ENCODE data around the gene CBX2.

Gene CBX2

DNA sequence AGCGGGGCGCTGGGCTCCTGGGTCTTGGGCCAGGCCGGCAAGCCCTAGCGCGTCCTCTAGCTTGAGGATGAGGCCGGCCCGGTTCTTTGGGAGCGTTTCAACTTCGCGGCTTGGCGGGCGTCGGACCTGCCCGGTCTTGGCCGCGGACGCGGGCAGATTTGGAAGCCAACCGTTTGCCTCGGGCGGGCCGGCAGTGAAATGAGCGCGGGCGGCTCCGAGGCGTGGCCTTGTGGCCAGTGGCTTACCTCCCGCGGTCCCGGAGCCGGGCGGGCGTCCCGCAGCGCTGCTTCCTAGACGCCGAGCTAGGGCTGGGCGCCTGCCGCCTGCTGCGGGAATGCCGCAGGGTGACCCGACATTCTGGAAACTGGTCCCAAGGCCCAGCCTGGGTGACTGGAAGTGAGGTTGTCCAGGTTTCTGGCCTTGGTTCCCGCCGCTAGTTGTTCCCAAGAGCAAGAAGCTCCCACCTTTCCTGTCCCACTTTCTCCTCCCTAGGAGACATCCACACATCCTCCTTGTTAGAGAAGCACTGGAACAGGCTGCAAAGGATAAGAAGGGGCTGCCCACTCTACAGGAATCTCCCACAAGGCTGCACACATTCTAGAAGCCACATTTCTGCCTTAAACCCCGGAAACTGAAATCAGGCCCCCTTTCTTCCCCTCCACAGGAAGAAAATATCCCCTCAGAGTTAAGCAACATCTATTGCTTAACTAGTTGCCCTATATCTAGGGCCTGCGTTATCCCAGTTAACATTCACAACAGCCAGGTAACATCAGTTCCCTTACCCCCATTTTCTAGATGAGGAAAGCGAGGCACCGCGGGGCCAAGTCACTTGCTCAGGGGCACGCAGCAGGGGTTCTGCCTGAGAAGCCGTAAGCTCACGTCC lies 23.4 kb downstream of the CBX2 start:
- DNase-seq = no peak

- no peak for DNase-seq
Observed at GRCh38 chr17:79802039-79802735, 24.2 kb downstream of the CBX2 start.

- no peak for DNase-seq
Observed at GRCh38 chr17:79802736-79803420, 24.9 kb downstream of the CBX2 start.

GRCh38 chr17:79803421-79803996 lies 25.6 kb downstream of the CBX2 start:
- DNase-seq = no peak

DNA sequence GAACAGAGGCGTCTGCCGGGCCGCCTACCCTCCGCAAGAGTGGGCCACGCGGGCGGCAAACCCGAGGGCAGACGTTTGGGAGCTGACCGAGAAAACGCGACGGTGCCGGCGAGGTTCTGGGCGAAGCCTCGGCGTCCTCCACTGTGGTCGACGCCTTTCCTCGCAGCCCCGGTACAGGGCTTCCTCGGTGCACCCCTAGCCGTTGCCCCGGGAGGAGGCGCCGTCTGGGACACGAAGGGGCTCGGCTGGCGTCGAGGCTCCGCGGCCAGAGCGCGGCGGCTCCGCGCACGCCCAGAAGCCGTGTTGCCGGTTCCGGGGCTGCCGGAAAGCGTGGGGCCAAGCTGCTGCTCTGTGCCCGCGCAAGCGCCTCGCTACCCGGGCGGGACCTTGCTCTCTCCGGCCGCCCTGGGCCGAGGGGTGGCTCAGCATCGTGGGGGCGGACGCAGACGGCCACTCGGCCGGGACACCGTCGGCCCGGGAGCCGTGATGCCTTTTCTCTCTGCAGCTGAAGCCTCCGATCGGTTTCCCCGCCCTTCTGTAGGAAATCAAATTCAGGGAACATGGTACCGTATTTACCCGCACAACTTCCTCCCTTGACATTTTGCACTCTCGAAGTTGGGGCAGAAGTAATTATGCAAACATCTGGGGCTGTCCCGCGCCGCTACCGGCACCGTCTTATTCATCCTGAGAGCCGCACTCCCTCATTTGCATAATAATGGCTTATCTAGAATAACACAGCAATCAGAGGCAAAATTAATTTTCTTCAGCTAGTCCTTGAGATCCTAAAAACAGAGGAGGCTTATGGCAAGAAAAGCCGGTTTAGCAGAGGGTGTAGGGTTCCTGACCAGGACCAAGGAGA lies 26.3 kb downstream of the CBX2 start:
- peak; percentile 29 for DNase-seq

- DNase-seq = no peak
Observed at GRCh38 chr17:79804856-79805696, 27.1 kb downstream of the CBX2 start.

- DNase-seq = no peak
Observed at GRCh38 chr17:79806446-79806760, 28.5 kb downstream of the CBX2 start.

GRCh38 chr17:79806863-79807720 lies 29.1 kb downstream of the CBX2 start:
- DNase-seq = no peak

GRCh38 chr17:79808763-79809529 lies 31.0 kb downstream of the CBX2 start:
- DNase-seq = no peak

DNA sequence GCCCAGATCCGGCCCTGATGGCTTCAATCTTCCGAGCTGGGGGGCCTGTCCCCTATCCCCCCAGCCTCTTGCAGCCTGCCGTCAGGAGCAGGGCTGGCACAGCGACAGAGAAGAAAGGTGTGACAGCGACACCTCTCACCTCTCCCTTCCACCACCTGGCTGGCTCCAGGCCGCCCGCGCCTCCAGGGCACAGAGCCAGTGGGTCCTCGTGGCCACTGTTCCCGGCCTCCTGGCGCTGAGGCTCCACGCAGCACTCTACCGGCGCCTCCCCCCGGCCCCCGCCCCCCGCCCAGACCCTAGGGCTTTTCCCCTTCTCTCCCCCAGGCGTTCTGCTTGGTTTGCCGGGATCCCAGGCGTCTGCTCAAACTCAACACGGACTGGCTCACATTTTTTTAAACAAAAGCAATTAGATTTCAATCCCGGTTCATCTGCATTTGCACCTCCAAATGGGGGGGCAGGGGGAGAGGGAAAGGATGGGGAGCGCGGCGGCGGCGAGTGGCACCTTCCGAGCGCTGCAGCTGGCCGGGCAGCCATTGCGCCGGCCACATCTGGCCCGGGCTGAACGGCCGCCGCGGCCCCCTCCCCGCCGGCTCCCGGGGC lies 31.7 kb downstream of the CBX2 start:
- DNase-seq = no peak

DNA sequence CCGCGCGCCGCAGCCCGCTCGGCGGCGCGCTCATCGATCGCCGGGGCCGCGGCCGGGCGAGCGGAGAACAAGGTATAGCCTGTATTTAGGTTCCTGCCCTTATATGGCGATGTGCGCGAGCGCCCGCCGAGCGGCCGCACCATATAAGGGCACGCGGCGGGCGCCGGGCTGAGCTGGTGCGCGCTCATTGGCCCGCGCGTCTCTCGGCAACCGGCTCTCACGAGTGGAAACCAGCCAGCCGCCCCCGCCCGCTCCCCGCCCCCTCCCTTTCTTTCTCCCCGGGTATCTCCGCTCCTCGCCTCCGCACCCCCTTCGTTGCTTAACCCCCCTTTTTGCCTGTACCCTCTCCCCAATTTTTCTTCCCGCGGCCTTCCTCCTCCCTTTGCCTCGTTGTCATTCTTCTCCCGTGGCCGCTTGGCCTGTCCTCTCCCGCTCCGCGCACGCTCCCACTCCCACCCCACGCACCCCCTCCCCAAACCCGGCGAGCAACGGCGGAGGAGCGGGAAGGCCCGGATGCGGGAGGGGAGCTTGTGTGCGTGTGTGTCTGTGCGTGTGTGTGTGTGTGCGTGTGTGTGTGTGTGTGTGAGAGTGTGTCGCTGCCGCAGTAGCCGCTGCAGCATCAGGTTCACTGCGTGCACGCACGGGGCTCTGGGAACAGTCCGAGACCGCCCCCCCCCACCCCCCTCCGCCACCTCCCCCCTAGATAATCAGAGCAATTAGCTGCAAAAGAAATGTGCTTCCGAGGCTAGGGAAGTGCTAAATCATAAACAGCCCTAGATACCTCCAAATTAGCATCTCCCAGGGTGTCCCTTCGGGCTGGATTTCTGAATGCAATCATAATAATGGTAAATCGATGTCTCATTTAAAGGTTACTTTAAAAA lies 32.4 kb downstream of the CBX2 start:
- peak; percentile 81 for DNase-seq

DNA sequence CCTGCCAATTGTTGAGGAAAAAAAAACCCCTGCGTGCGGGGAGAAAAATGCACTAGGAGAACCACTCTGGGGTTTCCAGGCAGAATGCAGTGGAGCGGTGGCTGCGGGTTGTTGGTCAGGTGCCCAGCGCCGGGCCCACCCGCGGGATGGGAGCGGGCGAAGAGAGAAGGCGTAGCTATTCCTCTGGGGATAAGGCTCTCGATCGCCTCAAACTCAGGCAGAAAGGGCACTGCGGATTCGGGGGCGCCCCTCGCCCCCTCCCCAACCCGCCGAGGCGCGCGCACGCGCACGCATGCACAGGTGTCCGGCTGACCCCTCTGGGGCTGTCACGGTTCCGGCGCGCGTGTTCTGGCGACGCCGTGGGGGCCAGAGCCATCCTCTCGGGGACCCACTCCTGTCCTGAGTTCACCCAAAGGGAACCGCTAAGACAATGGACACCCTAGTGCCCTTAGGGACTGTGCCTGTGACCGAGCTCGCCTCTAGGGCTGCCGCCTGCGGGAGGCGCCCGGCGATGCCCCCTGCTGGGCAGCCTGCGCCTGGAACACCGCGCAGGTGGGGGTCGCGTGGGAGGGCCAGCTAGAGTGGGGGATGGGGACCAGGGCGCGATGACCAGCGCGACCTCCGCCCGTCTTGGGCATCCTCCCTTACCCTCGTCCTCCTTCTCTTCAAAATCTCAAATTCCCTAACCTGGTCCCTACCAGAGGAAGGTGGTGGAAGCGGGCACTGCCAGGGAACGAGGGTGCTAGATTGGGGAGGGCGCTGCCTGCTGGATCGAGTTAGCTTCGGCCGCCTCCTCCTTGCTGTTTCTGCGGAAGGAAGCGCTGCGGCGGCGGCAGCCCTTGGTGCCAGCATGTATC lies 33.3 kb downstream of the CBX2 start:
- no peak for DNase-seq

GRCh38 chr17:79811868-79812352 lies 34.0 kb downstream of the CBX2 start:
- DNase-seq = no peak

DNA sequence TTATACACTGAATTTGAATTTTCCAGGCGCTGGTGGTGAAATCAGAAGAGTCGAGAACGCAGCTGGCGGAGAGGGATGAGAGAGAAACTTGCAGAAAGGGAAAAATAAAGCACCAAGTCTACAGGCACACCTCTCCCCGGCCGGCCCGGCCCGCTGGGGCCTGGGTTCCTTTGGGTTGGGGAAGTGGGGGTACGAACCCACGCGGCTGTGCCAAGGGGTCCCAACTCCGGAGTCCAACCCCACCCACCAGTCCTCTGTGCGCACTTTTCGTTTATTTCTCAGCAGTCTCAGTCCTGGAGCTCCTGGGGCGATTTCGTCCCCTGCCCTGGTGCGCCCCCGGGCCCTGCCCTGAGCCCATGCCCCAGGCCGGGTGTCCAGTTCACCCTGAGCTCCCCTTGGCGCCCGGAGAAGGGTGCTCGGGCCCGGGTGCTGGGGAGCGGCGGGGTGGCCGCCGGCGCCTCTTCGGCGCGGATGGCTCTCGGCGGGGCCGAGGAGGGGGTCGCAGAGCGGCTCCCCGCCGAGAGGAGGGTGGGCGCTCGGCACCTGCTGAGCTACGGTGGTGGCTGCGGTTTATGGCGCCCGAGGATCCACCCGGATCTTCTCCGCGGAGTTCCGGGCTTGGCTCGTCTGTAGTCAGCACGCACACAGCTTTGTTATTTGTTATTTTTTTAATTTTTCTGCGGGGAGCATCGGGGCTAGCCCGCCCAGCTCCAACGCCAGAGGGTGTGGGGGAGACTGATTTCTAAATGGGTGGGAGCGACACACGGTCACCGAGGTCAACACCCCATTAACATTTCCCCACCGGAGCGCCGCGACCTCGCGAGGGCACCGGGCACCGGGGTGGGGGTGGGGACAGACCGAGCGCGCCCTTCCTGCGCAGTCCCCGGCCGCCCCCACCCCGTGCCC lies 34.7 kb downstream of the CBX2 start:
- DNase-seq = no peak

DNA sequence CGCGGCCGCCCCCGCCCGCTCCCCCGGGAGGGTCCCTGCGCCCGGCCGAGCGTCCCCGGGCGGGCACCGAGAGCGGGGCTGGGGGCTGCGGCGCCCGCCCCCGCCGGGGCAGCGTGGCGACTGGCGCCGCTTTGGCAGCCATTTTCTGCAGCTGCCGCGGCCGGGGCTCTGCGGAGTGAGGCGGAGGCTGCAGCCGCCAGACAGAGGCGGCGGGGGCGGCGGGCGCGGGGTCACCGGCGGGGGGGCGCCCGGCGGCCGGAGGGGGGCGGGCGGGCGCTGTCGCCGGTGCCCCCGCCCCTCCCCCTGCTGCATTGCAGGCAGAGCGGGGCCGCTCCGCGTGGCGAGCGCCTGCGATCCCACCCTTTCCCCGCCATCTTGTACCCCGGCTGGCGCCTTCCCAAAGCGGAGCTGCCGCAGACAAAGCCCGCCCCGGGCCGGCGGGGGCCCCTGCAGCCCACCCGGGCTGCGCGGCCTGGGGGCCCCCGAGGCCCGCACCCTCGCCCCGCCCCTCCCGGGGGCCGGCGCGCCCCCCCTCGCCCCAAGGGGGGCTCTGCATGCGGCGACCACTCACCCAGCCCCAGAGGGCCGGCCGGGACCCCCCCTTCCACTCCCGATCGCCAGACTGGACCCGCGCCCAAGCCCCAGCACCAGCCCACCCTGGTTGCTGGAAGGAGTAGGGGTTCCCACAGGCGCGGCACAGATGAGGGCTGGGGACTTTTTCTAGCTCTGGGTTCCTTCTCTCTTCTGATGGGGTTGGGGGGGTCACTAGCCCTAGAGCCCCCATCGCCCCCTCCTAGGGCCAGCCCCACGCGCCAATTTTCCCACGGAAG lies 35.6 kb downstream of the CBX2 start:
- DNase-seq = no peak
